Epithelial cell of proximal tubule (primary cell): ENCODE results near the gene CPHXL2. TPM values are rescaled to one million over a fixed set of nuclear protein-coding genes. Genes with fewer than 3 reads are reported as not detected.

Experiments
- DNase-seq: peaks from one replicate; pipeline ENCODE4 v3.0.0-alpha.2; 2011; ENCODE audit warnings: low read depth
- H3K4me3 ChIP-seq: 2 replicates; pipeline ENCODE4 v1.5.1; 2011; ENCODE audit warnings: low read depth, mild to moderate bottlenecking, low read length
- CTCF ChIP-seq: conservative IDR thresholded peaks from 2 replicates; pipeline ENCODE4 v1.5.1; 2012; ENCODE audit warnings: low read depth, mild to moderate bottlenecking, low read length
- total RNA-seq: library from RNA; depleted of rRNA; stranded (reverse); fragments of >200 nt; gene quantifications from 2 replicates; pipeline ENCODE4 v1.2.3, GENCODE V29; 2015

Gene CPHXL2
- total RNA-seq, 1 donor from 2014 or later, result not detected

DNA sequence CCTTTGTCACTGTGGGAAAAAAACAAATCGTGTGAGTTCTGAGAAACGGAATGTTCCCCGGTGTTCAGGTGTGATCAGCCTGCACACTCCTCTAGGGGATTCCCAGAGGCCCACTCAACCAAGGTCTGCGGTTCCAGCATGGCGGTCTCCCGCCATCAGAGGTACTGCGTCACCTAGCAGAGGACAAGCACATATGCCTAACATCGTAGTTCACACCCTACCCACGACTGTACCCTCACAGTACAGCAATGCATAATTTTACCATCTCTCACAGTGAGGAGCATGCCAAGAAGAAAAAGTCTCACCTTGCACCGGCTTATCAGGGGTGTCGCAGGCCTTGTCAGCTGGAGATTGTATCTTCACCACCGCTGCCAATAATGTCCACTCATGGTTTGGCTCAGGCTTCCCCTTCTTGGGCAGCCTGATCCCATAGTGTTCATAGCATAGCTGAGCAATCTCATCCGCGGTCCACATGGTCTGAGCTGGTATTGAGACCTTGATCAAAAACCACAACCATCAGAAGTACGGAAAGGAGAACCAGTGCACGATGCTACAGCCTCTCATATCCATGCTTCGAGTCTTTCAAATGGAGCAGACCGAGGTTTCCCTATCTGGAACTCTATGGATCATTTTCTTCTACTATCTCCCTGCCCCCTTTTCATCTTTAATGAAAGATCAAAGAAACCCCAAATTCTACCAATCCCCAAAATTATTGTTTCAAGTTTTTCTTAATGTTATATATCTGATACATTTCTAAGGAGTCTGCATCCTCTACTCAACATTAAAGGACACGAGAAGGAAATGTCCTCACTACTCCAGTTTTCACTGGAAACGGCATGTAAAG lies 56.3 kb downstream of the CPHXL2 start:
- H3K4me3 ChIP-seq, result no peak overlapping the region
- DNase-seq, result no peak
- TF ChIP-seq CTCF, result no peak

DNA sequence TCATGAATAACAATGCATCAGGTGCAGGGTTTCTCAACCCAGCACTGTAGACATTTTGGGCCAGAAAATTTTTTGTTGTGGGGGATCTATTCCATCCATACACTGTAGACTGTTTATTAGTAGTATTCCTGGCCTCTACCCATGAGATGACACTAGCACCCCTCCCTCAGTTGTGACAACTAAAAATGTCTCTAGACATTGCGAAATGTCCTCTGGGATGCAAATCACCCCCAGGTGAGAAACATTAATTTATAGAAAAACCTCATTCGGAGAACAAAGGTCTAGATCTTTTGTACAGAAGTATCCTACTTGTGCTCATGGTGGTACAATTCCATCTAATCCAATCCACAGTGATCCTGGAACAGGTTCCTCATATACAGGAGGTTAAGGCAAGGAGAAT lies 58.0 kb downstream of the CPHXL2 start:
- H3K4me3 ChIP-seq, result no peak overlapping the region
- TF ChIP-seq CTCF, result no peak

GRCh38 chr16:75617121-75617520 lies 59.7 kb downstream of the CPHXL2 start:
- no peak for DNase-seq
- no peak overlapping the region for H3K4me3 ChIP-seq
- no peak for TF ChIP-seq CTCF

More for the DNA sequence above, 58.0 kb downstream of the CPHXL2 start:
- DNase-seq, result no peak

DNA sequence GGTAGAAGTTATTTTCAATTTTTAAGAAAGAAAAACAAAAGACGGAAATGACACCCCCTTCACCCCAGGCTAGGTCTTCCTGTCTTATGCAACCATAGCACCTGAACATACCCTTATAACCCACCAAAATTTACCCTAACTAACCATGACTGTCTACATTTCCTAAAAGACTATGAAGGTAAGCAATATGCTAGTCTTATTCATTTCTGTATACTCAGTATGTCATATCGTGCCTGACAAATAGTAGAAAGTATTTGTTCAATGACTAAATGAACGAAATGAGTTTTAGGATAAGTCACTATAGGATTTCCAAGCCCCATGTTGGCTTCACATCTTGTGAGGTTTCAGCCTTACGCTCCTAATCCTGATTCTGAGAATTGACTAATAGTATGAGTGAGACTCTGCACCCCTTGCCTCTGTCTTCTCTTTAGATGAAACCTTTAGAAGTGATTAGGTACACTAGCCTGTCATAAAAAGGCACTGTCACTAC lies 60.2 kb downstream of the CPHXL2 start:
- H3K4me3 ChIP-seq, result no peak overlapping the region
- no peak for TF ChIP-seq CTCF
- no peak for DNase-seq

DNA sequence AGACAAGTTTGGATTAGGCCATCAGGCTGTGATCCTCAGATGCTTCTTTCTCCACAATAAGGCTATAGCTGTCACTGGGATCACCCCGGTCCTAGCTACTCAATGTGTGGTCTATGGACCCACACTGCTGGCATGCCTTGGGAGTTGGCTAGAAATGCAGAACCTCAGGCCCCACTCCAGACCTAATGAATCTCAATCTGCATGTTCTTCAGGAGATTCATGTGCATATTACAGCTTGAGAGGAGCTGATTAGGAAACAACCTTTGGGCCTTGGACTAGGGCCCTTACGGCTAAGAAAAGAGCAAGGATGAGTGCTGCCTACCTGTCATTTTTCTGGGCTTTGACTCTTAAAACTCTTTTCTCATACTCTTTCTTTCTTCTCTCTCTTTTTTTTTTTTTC lies 61.2 kb downstream of the CPHXL2 start:
- DNase-seq, result no peak
- H3K4me3 ChIP-seq, result no peak overlapping the region
- no peak for TF ChIP-seq CTCF

GRCh38 chr16:75614066-75614897 lies 62.5 kb downstream of the CPHXL2 start:
- no peak for TF ChIP-seq CTCF
- DNase-seq, result no peak
- H3K4me3 ChIP-seq, result no peak overlapping the region

Other genes starting within 250 kb of the CPHXL2 start
- 52.2 and 117 TPM in 2 replicates for gene CFDP1, start 243.5 kb downstream of the CPHXL2 start, total RNA-seq
- 17.1 and 28.8 TPM in 2 replicates for gene TMEM170A, start 212.3 kb downstream of the CPHXL2 start, total RNA-seq
- 2.2 and 3.0 TPM in 2 replicates for gene CHST6, start 181.6 kb downstream of the CPHXL2 start, total RNA-seq
- not detected in 2 replicates for gene CHST5, start 140.9 kb downstream of the CPHXL2 start, total RNA-seq
- 12.5 and 14.0 TPM in 2 replicates for gene TMEM231, start 120.8 kb downstream of the CPHXL2 start, total RNA-seq
- gene GABARAPL2, start 110.6 kb downstream of the CPHXL2 start, total RNA-seq, result 57.6 and 79.8 TPM in 2 replicates
- gene ADAT1, start 53.7 kb downstream of the CPHXL2 start, total RNA-seq, result 47.0 and 71.4 TPM in 2 replicates
- gene KARS1, start 29.3 kb downstream of the CPHXL2 start, total RNA-seq, result 180 and 261 TPM in 2 replicates
- gene TERF2IP, start 29.2 kb downstream of the CPHXL2 start, total RNA-seq, result 34.6 and 35.3 TPM in 2 replicates
- gene DUXB, start 24.5 kb upstream of the CPHXL2 start, total RNA-seq, result not detected in 2 replicates
- not detected in 2 replicates for gene CPHXL, start 49.5 kb upstream of the CPHXL2 start, total RNA-seq